IMR-90 (cell line): ENCODE results near the gene MOV10. TPM values are rescaled to one million over a fixed set of nuclear protein-coding genes. Genes with fewer than 3 reads are reported as not detected.
A peak's percentile ranks its signal among the peaks of the same experiment; 100 is the strongest.

ENCODE experiments used
- ATAC-seq: fragments of 200-7000 bp; cut with Tn5 transposase; 2 replicates; pipeline ENCODE4 v1.9.1; 2020; ENCODE audit warnings: low read depth, mild to moderate bottlenecking, moderate library complexity
- BruUV-seq: library from RNA; stranded (reverse); fragments of 400-500 nt; replicated peaks from 2 replicates; lab custom pipeline; 2021; lab: Mats Ljungman, UMichigan
- CTCF ChIA-PET: fragments of 300-600 bp; formaldehyde crosslinking; extraction: SDS; loops from one replicate; lab custom pipeline; 2021; ENCODE audit warnings: antibody characterized with exemption; lab: Yijun Ruan, JAX
- POLR2A ChIA-PET: fragments of 300-600 bp; sonication (Branson Sonifier 250); formaldehyde crosslinking; loops from one replicate; lab custom pipeline; 2022; ENCODE audit warnings: antibody characterized with exemption; ENCODE audit not compliant: unreplicated experiment; lab: Charles Lee
- DNase-seq: peaks from one replicate; pipeline ENCODE4 v3.0.0; 2013
- H2AFZ ChIP-seq: replicated peaks from 2 replicates; pipeline ENCODE3; 2013; ENCODE audit warnings: low read length, mild to moderate bottlenecking; ENCODE audit not compliant: poor library complexity
- H2AK5ac ChIP-seq: 2 replicates; pipeline ENCODE4 v1.6.1; 2013; ENCODE audit warnings: low read depth, low read length, inconsistent platforms
- H2AK9ac ChIP-seq: replicated peaks from 2 replicates; pipeline ENCODE3; 2013; ENCODE audit warnings: mild to moderate bottlenecking, low read depth, low read length, moderate library complexity; ENCODE audit not compliant: poor library complexity
- H2BK120ac ChIP-seq: 2 replicates; pipeline ENCODE4 v1.6.1; 2013; ENCODE audit warnings: low read depth, low read length, inconsistent platforms
- H2BK15ac ChIP-seq: 3 replicates; pipeline ENCODE4 v1.6.1; 2013; ENCODE audit warnings: low read depth, low read length, inconsistent platforms
- H2BK20ac ChIP-seq: 2 replicates; pipeline ENCODE4 v1.6.1; 2013; ENCODE audit warnings: low read depth, mild to moderate bottlenecking, inconsistent platforms, low read length, moderate library complexity
- H2BK5ac ChIP-seq: 2 replicates; pipeline ENCODE4 v1.6.1; 2013; ENCODE audit warnings: mild to moderate bottlenecking, low read depth, low read length, inconsistent platforms; ENCODE audit not compliant: poor library complexity, severe bottlenecking
- H3K14ac ChIP-seq: replicated peaks from 2 replicates; pipeline ENCODE4 v1.6.1; 2013; ENCODE audit warnings: low read depth, low read length, inconsistent platforms
- H3K18ac ChIP-seq: 2 replicates; pipeline ENCODE4 v1.6.1; 2013; ENCODE audit warnings: low read depth, low read length, control low read depth
- H3K23ac ChIP-seq: 2 replicates; pipeline ENCODE4 v1.6.1; 2013; ENCODE audit warnings: low read depth, low read length, inconsistent platforms
- H3K27ac ChIP-seq: 2 replicates; pipeline ENCODE4 v1.5.1; 2013; ENCODE audit warnings: mild to moderate bottlenecking, control low read depth, low read length; ENCODE audit not compliant: insufficient read depth
- H3K27me3 ChIP-seq: 2 replicates; pipeline ENCODE4 v1.6.1; 2013; ENCODE audit warnings: low read length; ENCODE audit not compliant: control insufficient read depth, insufficient read depth
- H3K36me3 ChIP-seq: 2 replicates; pipeline ENCODE4 v1.6.1; 2013; ENCODE audit warnings: low read length, mixed read lengths; ENCODE audit not compliant: control insufficient read depth, insufficient read depth
- H3K4ac ChIP-seq: 2 replicates; pipeline ENCODE4 v1.6.1; 2013; ENCODE audit warnings: low read depth, low read length, inconsistent platforms
- H3K4me1 ChIP-seq: 2 replicates; pipeline ENCODE4 v1.6.1; 2013; ENCODE audit warnings: low read length, mixed read lengths; ENCODE audit not compliant: control insufficient read depth, insufficient read depth
- H3K4me2 ChIP-seq: 2 replicates; pipeline ENCODE4 v1.6.1; 2013; ENCODE audit warnings: low read depth, mild to moderate bottlenecking, control low read depth, low read length, moderate library complexity
- H3K4me3 ChIP-seq: 2 replicates; pipeline ENCODE4 v1.5.1; 2013; ENCODE audit warnings: low read depth, mild to moderate bottlenecking, control low read depth, low read length, moderate library complexity; ENCODE audit not compliant: insufficient read depth
- H3K56ac ChIP-seq: 2 replicates; pipeline ENCODE4 v1.6.1; 2013; ENCODE audit warnings: low read length, inconsistent platforms; ENCODE audit not compliant: insufficient read depth; ENCODE audit errors: extremely low read depth
- H3K79me1 ChIP-seq, 2 experiments: 2 replicates each; pipeline ENCODE4 v1.6.1; 2013; ENCODE audit warnings: low read length in 2 of 2, inconsistent platforms in 1 of 2, low read depth in 1 of 2
- H3K9ac ChIP-seq: 2 replicates; pipeline ENCODE4 v1.6.1; 2013; ENCODE audit warnings: low read depth, low read length, control low read depth
- H3K9me1 ChIP-seq: 2 replicates; pipeline ENCODE4 v1.6.1; 2013; ENCODE audit warnings: low read length, inconsistent platforms; ENCODE audit not compliant: insufficient read depth
- H3K9me3 ChIP-seq: 2 replicates; pipeline ENCODE4 v1.6.1; 2013; ENCODE audit warnings: low read length; ENCODE audit not compliant: control insufficient read depth, insufficient read depth
- H4K20me1 ChIP-seq: 2 replicates; pipeline ENCODE4 v1.6.1; 2013; ENCODE audit warnings: low read length, inconsistent platforms; ENCODE audit not compliant: insufficient read depth
- H4K5ac ChIP-seq: 2 replicates; pipeline ENCODE4 v1.6.1; 2013; ENCODE audit warnings: mild to moderate bottlenecking, low read depth, low read length, control low read depth
- H4K8ac ChIP-seq, 2 experiments: 2 replicates each; pipeline ENCODE4 v1.6.1; 2013; ENCODE audit warnings: low read depth in 2 of 2, low read length in 2 of 2, control low read depth in 1 of 2, inconsistent platforms in 1 of 2
- H4K91ac ChIP-seq: 2 replicates; pipeline ENCODE4 v1.6.1; 2013; ENCODE audit warnings: low read depth, low read length, inconsistent platforms; ENCODE audit not compliant: insufficient read depth
- BHLHE40 ChIP-seq: fragments of 150-350 bp; IDR thresholded peaks from 2 replicates; pipeline ENCODE4 v1.6.1; 2016; ENCODE audit warnings: mild to moderate bottlenecking, low read depth, low read length
- CEBPB ChIP-seq: IDR thresholded peaks from 2 replicates; pipeline ENCODE4 v1.6.1; 2012; ENCODE audit warnings: low read depth, low read length, improper control_type of control experiment
- CTCF ChIP-seq: conservative IDR thresholded peaks from 2 replicates; pipeline ENCODE4 v1.5.1; 2012; ENCODE audit warnings: mild to moderate bottlenecking, low read depth, low read length, improper control_type of control experiment
- MAFK ChIP-seq: IDR thresholded peaks from 2 replicates; pipeline ENCODE4 v1.6.1; 2012; ENCODE audit warnings: low read depth, low read length, improper control_type of control experiment
- MAZ ChIP-seq: IDR thresholded peaks from 2 replicates; pipeline ENCODE4 v1.6.1; 2012; ENCODE audit warnings: low read depth, mild to moderate bottlenecking, low read length, improper control_type of control experiment, moderate library complexity, borderline replicate concordance
- NFE2L2 ChIP-seq: fragments of 150-350 bp; IDR thresholded peaks from 2 replicates; pipeline ENCODE4 v1.6.1; 2016; ENCODE audit warnings: low read depth, mild to moderate bottlenecking, low read length
- RAD21 ChIP-seq: IDR thresholded peaks from 2 replicates; pipeline ENCODE4 v1.6.1; 2012; ENCODE audit warnings: low read length, improper control_type of control experiment
- RCOR1 ChIP-seq: IDR thresholded peaks from 2 replicates; pipeline ENCODE4 v1.6.1; 2012; ENCODE audit warnings: mild to moderate bottlenecking, low read length, improper control_type of control experiment; ENCODE audit not compliant: insufficient replicate concordance
- RFX5 ChIP-seq: IDR thresholded peaks from 2 replicates; pipeline ENCODE4 v1.8.0; 2012; ENCODE audit warnings: low read depth, mild to moderate bottlenecking, low read length, moderate library complexity
- SMC3 ChIP-seq: fragments of 150-350 bp; IDR thresholded peaks from 2 replicates; pipeline ENCODE4 v1.6.1; 2016; ENCODE audit warnings: low read depth, mild to moderate bottlenecking, antibody characterized with exemption, low read length, moderate library complexity
- WGBS, 2 experiments: methylation state at CpG; one replicate each; pipeline versions ENCODE4 v1.1.5 to v1.1.7; 2013; ENCODE audit warnings: missing lambda C conversion rate in 2 of 2; ENCODE audit not compliant: insufficient read length in 1 of 2; ENCODE audit errors: extremely low coverage in 2 of 2; 5-methylcytosine and 5-hydroxymethylcytosine counted together
- dilution Hi-C: fragments of 300-500 bp; cut with HindIII; formaldehyde crosslinking; loops from one replicate; pipeline ENCODE4 v1.14.3; 2018; ENCODE audit warnings: low sequenced_read_pairs; ENCODE audit not compliant: unreplicated experiment
- in situ Hi-C: fragments of 300-500 bp; cut with MboI; formaldehyde crosslinking; loops from 3 replicates; pipeline ENCODE4 v1.14.3; 2019; ENCODE audit warnings: low sequenced_read_pairs, inconsistent platforms, mixed read lengths
- intact Hi-C: fragments of 100-400 bp; cut with micrococcal nuclease; formaldehyde crosslinking; loops from 2 replicates; pipeline ENCODE4 v1.10.0; 2022
- polyA plus RNA-seq, 3 experiments: library from polyadenylated mRNA; depleted of rRNA; stranded (reverse); fragments of >200 nt; gene quantifications; 2 replicates each; pipeline ENCODE4 v1.2.3, GENCODE V29; 2012; ENCODE audit warnings: low replicate concordance in 1 of 3
- total RNA-seq: library from RNA; depleted of rRNA; stranded (reverse); fragments of >200 nt; gene quantifications from 2 replicates; pipeline ENCODE4 v1.2.3, GENCODE V29; 2012
- TF ChIP-seq, protein P1 (sequence below): fragments of 150-350 bp; IDR thresholded peaks from 2 replicates; pipeline ENCODE4 v1.6.1; 2017; ENCODE audit warnings: mild to moderate bottlenecking, antibody characterized with exemption, low read length, low read depth

The MOV10 gene
- total and polyA plus RNA-seq, 2 of the 4 experiments (the other 2 are of a cell fraction): 36.7 to 103 TPM

DNA sequence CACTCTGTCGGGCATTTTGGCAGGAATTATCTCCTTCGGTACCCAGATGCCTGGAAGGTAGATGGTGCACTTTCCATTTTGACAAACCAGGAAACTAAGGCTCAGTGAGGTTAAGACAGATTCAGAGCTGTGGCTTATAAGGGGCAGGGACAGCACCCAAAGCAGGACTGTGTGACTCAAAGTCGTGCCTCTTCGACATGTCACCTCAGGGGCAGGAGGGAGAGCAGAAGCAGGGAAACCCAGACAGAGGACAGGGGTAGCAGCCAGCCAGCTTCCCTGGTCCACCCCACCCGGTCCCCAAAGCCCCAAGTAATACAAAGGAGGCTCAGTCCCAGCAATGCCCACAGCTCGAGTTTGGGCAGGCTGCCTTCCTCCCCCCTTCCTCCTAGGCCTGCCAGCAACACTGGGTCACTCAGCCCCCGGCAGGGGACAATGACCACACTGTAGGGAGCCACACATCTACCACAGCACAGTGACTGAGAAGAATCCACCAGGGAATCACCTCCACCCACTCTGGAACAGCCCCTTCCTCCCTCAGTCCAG is 30.0 kb downstream of the MOV10 start:
- Histone ChIP-seq H2BK5ac (peak overlapping the region; percentile 77), H2AK5ac (peak overlapping the region; percentile 88), H3K4me2 (peak overlapping the region; percentile 78), H4K20me1 (peaks cover 51% of the 10 kb centered on the region), H2AK9ac (peak overlapping the region; percentile 96), H3K9ac (peak overlapping the region; percentile 67), H3K9me1 (peaks cover 17% of the 10 kb centered on the region), H4K91ac (peak overlapping the region; percentile 77), H3K27ac (peak overlapping the region; percentile 71), H3K79me1 (peaks cover 9 to 64% of the 10 kb centered on the region in 2 experiments; a peak in 3 of 4 replicates), H3K4me3 (peak overlapping the region; percentile 32), H2BK15ac (peak overlapping the region; percentile 35; the same call in 1 of the 3 replicates), H2BK120ac (peak overlapping the region; percentile 56), H4K8ac (peak overlapping the region in 1 of 2 experiments; percentile 69; a peak in 1 of 4 replicates), H3K23ac (peak overlapping the region; percentile 69), H3K14ac (peak overlapping the region; percentile 85), H3K4me1 (peaks cover 34% of the 10 kb centered on the region), H3K18ac (peak overlapping the region; percentile 22; the same call in 1 of the 2 replicates), H3K56ac (0 out of 2 replicates have a peak overlapping the region, but pooled peaks have one; percentile 6), H2AFZ (peak overlapping the region; percentile 66), H2BK20ac (peak overlapping the region; percentile 34; the same call in 1 of the 2 replicates), H3K27me3 (no peaks in the 10 kb centered on the region), H3K9me3 (no peaks in the 10 kb centered on the region), H4K5ac (no peak overlapping the region; the same call in 1 of the 2 replicates), H3K4ac (peak overlapping the region; percentile 80), H3K36me3 (peaks cover 31% of the 10 kb centered on the region)
- ATAC-seq (no peak), DNase-seq (no peak)
- intact Hi-C loops: loop anchor here (10.0 kb wide), 1 partner anchor 240 kb away; no protein-coding TSS in a partner anchor
- 43% methylated on average over 4 of the region's 7 CpGs; no CpG with 5 or more reads in 1 of the 2 experiments for WGBS, 2 experiments
- ChIA-PET CTCF (interaction anchor here (0.5 to 1.3 kb wide), 6 partner anchors 11 to 105 kb away, joined by 3 to 5 read pairs (median 4); partner anchors contain the start of gene MOV10), POLR2A (interaction anchor here (0.5 to 1.5 kb wide), 5 partner anchors 30 to 310 kb away, joined by 3 to 9 read pairs (median 4); partner anchors contain the start of genes CTTNBP2NL and MOV10)
- dilution Hi-C loops: no loop called here
- in situ Hi-C loops: loop anchor here (10.0 to 25.0 kb wide), 2 partner anchors 200 to 983 kb away; partner anchors contain the start of gene WNT2B
- BruUV-seq: no TSS peak
- no peak for TF ChIP-seq SMC3
- TF ChIP-seq RAD21: no peak
- no peak for TF ChIP-seq MAZ
- TF ChIP-seq CTCF: no peak
- TF ChIP-seq RFX5: no peak
- TF ChIP-seq, protein P1, sequence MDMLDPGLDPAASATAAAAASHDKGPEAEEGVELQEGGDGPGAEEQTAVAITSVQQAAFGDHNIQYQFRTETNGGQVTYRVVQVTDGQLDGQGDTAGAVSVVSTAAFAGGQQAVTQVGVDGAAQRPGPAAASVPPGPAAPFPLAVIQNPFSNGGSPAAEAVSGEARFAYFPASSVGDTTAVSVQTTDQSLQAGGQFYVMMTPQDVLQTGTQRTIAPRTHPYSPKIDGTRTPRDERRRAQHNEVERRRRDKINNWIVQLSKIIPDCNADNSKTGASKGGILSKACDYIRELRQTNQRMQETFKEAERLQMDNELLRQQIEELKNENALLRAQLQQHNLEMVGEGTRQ: no peak
- no peak for TF ChIP-seq CEBPB
- no peak for TF ChIP-seq NFE2L2
- no peak for TF ChIP-seq RCOR1
- TF ChIP-seq MAFK: no peak
- no peak for TF ChIP-seq BHLHE40
